Endothelial cell (in vitro differentiated cells): ENCODE results near the gene TMEM95. TPM values are rescaled to one million over a fixed set of nuclear protein-coding genes. Genes with fewer than 3 reads are reported as not detected.

ENCODE experiments used
- DNase-seq: peaks from one replicate; pipeline ENCODE4 v3.0.0; 2021; ENCODE audit warnings: low spot score
- H3K27ac Mint-ChIP-seq: one replicate; pipeline ENCODE4 v1.8.0; 2021; ENCODE audit warnings: mixed read lengths, inconsistent platforms; ENCODE audit not compliant: unreplicated experiment
- H3K27me3 Mint-ChIP-seq: one replicate; pipeline ENCODE4 v1.8.0; 2021; ENCODE audit warnings: mild to moderate bottlenecking, moderate library complexity, mixed read lengths, inconsistent platforms; ENCODE audit not compliant: unreplicated experiment
- H3K36me3 Mint-ChIP-seq: one replicate; pipeline ENCODE4 v1.8.0; 2021; ENCODE audit warnings: mild to moderate bottlenecking, low read depth, mixed read lengths, inconsistent platforms; ENCODE audit not compliant: unreplicated experiment
- H3K4me1 Mint-ChIP-seq: one replicate; pipeline ENCODE4 v1.8.0; 2021; ENCODE audit warnings: mild to moderate bottlenecking, mixed read lengths, inconsistent platforms; ENCODE audit not compliant: unreplicated experiment
- H3K4me3 Mint-ChIP-seq: one replicate; pipeline ENCODE4 v1.8.0; 2021; ENCODE audit warnings: mild to moderate bottlenecking, mixed read lengths, inconsistent platforms; ENCODE audit not compliant: unreplicated experiment
- H3K9me3 Mint-ChIP-seq: one replicate; pipeline ENCODE4 v1.8.0; 2021; ENCODE audit warnings: mixed read lengths, inconsistent platforms; ENCODE audit not compliant: unreplicated experiment
- total RNA-seq: library from RNA; stranded (reverse); fragmentation: NEBNext Ultra II Directional; extraction: Animal tissue kit (Norgen Biotek cat#: 25700); gene quantifications from one replicate; pipeline ENCODE4 v1.2.1, GENCODE V29; 2021; ENCODE audit not compliant: unreplicated experiment
- TF ChIP-seq, protein P1 (sequence below): fragments of 200-600 bp; sonication (generic); IDR thresholded peaks from one replicate; pipeline ENCODE4 v1.5.0; 2021; ENCODE audit warnings: antibody characterized with exemption; ENCODE audit not compliant: unreplicated experiment

The TMEM95 gene
- total RNA-seq, 1 donor from 2014 or later, result not detected

DNA sequence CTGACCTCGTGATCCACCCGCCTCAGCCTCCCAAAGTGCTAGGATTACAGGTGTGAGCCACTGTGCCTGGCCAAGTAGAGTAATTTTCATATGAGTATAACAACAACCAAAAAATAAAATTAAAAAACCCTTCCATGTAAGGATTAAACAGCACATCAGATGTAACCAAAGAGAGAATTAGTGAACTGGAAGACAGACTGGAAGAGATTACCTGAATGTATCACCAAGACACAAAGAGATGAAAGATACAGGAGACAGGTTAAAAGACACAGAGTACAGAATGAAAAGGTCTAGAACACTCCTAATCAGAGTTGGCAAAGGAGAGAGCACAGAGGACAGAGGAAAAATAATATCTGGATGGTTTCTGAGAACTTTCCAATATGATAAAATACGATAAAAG is 24.2 kb downstream of the TMEM95 start:
- DNase-seq, result no peak
- H3K27ac Mint-ChIP-seq, result no peak overlapping the region
- peaks cover 10% of the 10 kb centered on the region for H3K4me1 Mint-ChIP-seq
- peaks cover 20% of the 10 kb centered on the region for H3K27me3 Mint-ChIP-seq
- TF ChIP-seq, protein P1, sequence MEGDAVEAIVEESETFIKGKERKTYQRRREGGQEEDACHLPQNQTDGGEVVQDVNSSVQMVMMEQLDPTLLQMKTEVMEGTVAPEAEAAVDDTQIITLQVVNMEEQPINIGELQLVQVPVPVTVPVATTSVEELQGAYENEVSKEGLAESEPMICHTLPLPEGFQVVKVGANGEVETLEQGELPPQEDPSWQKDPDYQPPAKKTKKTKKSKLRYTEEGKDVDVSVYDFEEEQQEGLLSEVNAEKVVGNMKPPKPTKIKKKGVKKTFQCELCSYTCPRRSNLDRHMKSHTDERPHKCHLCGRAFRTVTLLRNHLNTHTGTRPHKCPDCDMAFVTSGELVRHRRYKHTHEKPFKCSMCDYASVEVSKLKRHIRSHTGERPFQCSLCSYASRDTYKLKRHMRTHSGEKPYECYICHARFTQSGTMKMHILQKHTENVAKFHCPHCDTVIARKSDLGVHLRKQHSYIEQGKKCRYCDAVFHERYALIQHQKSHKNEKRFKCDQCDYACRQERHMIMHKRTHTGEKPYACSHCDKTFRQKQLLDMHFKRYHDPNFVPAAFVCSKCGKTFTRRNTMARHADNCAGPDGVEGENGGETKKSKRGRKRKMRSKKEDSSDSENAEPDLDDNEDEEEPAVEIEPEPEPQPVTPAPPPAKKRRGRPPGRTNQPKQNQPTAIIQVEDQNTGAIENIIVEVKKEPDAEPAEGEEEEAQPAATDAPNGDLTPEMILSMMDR, result no peak
- H3K4me3 Mint-ChIP-seq, result peak overlapping the region; percentile 39
- H3K9me3 Mint-ChIP-seq, result no peaks in the 10 kb centered on the region
- H3K36me3 Mint-ChIP-seq, result peaks cover 7% of the 10 kb centered on the region

- TF ChIP-seq, protein P1, result no peak
- no peak for DNase-seq
- Mint-ChIP-seq H3K27ac (peak overlapping the region; percentile 73), H3K9me3 (no peaks in the 10 kb centered on the region), H3K27me3 (peaks cover 23% of the 10 kb centered on the region), H3K36me3 (peaks cover 7% of the 10 kb centered on the region), H3K4me1 (peaks cover 14% of the 10 kb centered on the region), H3K4me3 (peak overlapping the region; percentile 86)
These were observed 25.4 kb downstream of the TMEM95 start for GRCh38 chr17:7380321-7380720.

DNA sequence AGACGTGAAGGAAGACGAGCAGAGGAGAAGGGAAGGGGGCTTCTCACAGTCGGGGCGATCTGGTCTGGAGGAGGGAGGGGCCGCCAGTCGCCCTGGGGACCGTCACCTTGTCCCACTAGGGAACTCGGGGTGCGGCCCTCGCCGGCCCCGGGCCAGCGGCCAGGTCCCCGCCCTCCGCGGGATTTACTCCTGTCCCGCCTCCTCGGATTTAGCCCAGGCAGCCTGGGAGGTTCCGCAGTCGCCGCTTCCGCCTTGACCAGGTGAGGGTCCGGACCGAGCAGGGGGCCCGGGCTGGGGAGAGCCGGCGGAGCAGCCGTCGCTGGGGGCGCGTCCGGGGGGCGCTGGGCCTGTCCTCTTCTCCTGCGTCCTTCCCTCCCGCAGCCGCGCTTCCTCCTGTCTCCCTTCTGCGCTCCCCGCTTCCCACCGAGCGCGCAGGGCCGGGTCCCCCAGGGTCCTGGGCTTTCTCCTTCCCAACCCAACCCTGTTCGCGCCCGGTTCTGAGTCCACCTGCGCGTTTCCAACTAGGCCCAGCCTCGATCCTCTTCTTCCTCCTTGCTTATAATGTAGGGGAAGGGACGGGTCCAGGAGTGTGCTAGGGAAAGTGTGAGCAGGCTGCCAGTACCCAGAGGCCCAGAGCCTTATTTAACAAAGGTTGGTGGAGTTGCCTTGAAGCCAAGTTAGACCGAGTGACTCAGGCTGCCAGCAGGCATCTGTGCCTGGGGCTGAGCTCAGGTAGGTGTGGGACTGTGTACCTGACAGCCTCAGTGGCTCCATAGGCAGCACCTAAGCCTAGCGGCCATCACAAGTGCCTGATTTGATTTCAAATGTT is 26.1 kb downstream of the TMEM95 start, which contains the start of gene TNK1:
Gene TNK1 (plus strand): TSS at position 235 of the 829 bp plus-strand sequence. CDS start 1,838 bp downstream, outside the sequence.
- Mint-ChIP-seq H3K4me3 (peak within 1 kb of the TSS; percentile 86), H3K4me1 (peaks cover 14% of the 10 kb centered on the region), H3K27me3 (peaks cover 28% of the 10 kb centered on the region), H3K9me3 (no peaks in the 10 kb centered on the region), H3K36me3 (peaks cover 10% of the 10 kb centered on the region), H3K27ac (peak within 1 kb of the TSS; percentile 73)
- no peak for DNase-seq
- TF ChIP-seq, protein P1, result no peak

DNA sequence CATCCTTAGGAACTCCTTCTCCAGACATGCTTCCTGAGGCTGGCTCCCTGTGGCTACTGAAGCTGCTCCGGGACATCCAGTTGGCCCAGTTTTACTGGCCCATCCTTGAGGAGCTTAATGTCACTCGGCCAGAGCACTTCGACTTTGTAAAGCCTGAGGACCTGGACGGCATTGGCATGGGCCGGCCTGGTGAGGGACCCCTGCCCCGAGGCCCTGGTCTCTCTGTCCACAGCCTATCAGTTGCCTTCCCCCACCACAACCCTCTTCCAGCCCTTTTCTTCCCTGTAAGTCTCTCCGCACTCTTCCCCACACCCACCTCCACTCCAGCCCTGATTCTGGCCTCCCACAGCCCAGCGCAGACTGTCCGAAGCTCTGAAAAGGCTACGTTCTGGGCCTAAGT is 27.9 kb downstream of the TMEM95 start:
- TF ChIP-seq, protein P1, result no peak
- Mint-ChIP-seq H3K27ac (no peak overlapping the region), H3K9me3 (no peaks in the 10 kb centered on the region), H3K4me1 (peaks cover 14% of the 10 kb centered on the region), H3K4me3 (no peak overlapping the region), H3K36me3 (peaks cover 10% of the 10 kb centered on the region), H3K27me3 (peaks cover 28% of the 10 kb centered on the region)
- DNase-seq, result no peak

GRCh38 chr17:7383371-7383741 is 28.4 kb downstream of the TMEM95 start:
- Mint-ChIP-seq H3K27ac (no peak overlapping the region), H3K9me3 (no peaks in the 10 kb centered on the region), H3K27me3 (peaks cover 28% of the 10 kb centered on the region), H3K4me1 (peaks cover 14% of the 10 kb centered on the region), H3K4me3 (no peak overlapping the region), H3K36me3 (peaks cover 10% of the 10 kb centered on the region)
- no peak for DNase-seq
- TF ChIP-seq, protein P1, result no peak
